ENCODE data around the gene RIPOR3.

RIPOR3 gene

GRCh38 chr20:50557549-50558134 lies 133.7 kb downstream of the RIPOR3 start:
- Histone ChIP-seq H3K4me1 (ENCODE audit: control insufficient read depth in 1 of 2, insufficient read depth in 1 of 2, low read depth in 1 of 2, low read length in 1 of 2) (no peaks in the 10 kb centered on the region), H3K4me3 (ENCODE audit: low read depth in 1 of 2, low read length in 1 of 2) (no peak overlapping the region), H3K9me3 (no peaks in the 10 kb centered on the region), H3K27ac (no peak overlapping the region), H3K36me3 (peaks cover 22% of the 10 kb centered on the region), H3K27me3 (no peaks in the 10 kb centered on the region)
- TF ChIP-seq CTCF (IDR thresholded peaks at IDR 0.05), result no peak

- H3K4me1 ChIP-seq (ENCODE audit: control insufficient read depth in 1 of 2, insufficient read depth in 1 of 2, low read depth in 1 of 2, low read length in 1 of 2), result no peaks in the 10 kb centered on the region
- H3K9me3 ChIP-seq, result no peaks in the 10 kb centered on the region
- no peaks in the 10 kb centered on the region for H3K27me3 ChIP-seq
- TF ChIP-seq CTCF (IDR thresholded peaks at IDR 0.05), result no peak
- no peak overlapping the region for H3K27ac ChIP-seq
- no peak overlapping the region for H3K4me3 ChIP-seq (ENCODE audit: low read depth in 1 of 2, low read length in 1 of 2)
- H3K36me3 ChIP-seq, result peaks cover 4% of the 10 kb centered on the region
Observed at GRCh38 chr20:50555662-50556061, 135.7 kb downstream of the RIPOR3 start.

GRCh38 chr20:50554694-50555579 lies 136.4 kb downstream of the RIPOR3 start:
- Histone ChIP-seq H3K4me1 (ENCODE audit: control insufficient read depth in 1 of 2, insufficient read depth in 1 of 2, low read depth in 1 of 2, low read length in 1 of 2) (no peaks in the 10 kb centered on the region), H3K4me3 (ENCODE audit: low read depth in 1 of 2, low read length in 1 of 2) (no peak overlapping the region), H3K27ac (no peak overlapping the region), H3K9me3 (no peaks in the 10 kb centered on the region), H3K36me3 (peaks cover 6% of the 10 kb centered on the region), H3K27me3 (no peaks in the 10 kb centered on the region)
- no peak for TF ChIP-seq CTCF (IDR thresholded peaks at IDR 0.05)

- peaks cover 13% of the 10 kb centered on the region for H3K36me3 ChIP-seq
- no peak for TF ChIP-seq CTCF (IDR thresholded peaks at IDR 0.05)
Observed at GRCh38 chr20:50552979-50553378, 138.4 kb downstream of the RIPOR3 start.

GRCh38 chr20:50551288-50551687 lies 140.1 kb downstream of the RIPOR3 start:
- Histone ChIP-seq H3K9me3 (no peaks in the 10 kb centered on the region), H3K4me1 (ENCODE audit: control insufficient read depth in 1 of 2, insufficient read depth in 1 of 2, low read depth in 1 of 2, low read length in 1 of 2) (peaks cover 6 to 8% of the 10 kb centered on the region in 2 experiments), H3K36me3 (peaks cover 10% of the 10 kb centered on the region), H3K27ac (no peak overlapping the region), H3K4me3 (ENCODE audit: low read depth in 1 of 2, low read length in 1 of 2) (no peak overlapping the region), H3K27me3 (no peaks in the 10 kb centered on the region)
- no peak for TF ChIP-seq CTCF (IDR thresholded peaks at IDR 0.05)

More at GRCh38 chr20:50552979-50553378, 138.4 kb downstream of the RIPOR3 start:
- no peaks in the 10 kb centered on the region for H3K27me3 ChIP-seq
- no peak overlapping the region for H3K27ac ChIP-seq
- H3K4me3 ChIP-seq (ENCODE audit: low read depth in 1 of 2, low read length in 1 of 2), result no peak overlapping the region
- no peaks in the 10 kb centered on the region for H3K4me1 ChIP-seq (ENCODE audit: control insufficient read depth in 1 of 2, insufficient read depth in 1 of 2, low read depth in 1 of 2, low read length in 1 of 2)
- no peaks in the 10 kb centered on the region for H3K9me3 ChIP-seq
